ENCODE results near the gene ADCY7.

The ADCY7 gene

DNA sequence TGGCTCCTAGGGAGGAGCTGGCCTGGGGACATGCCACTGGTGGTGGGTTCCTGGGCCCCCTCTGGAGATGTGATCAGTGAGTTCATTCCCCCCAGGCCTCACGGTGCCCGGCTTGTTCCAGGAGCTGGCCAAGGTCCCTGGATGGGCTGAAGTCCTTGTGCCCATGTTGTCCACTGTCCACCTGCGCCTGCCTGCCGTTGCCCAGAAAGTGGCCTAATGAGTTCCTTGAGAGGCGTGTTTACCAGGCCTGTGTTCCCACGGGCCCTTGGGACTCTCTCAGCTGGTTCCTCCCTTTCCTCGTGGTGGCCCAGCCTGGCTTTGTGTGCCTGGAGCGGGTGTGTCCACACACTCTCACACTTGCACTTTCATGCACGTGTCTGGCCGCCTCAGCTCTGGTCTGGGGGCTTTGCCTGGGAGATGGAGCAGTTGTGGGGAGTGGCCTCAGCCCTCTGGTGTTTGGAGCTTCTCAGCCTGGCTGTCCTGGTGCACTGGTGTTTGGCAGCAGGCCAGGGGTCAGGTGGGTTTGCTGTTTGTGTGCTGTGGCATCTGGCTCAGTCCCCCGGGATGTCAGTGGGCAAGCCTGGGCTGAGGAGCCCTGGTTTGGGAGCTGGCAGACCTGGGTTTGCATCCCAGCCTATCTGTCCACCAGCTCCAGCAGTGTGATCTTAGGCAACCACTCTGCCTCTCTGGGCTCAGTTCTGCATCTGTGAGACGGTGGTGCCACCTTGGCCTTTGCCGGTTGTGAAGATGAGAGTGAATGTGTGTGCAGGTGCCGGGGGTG lies 18.0 kb downstream of the ADCY7 start:
- no peak for DNase-seq

DNA sequence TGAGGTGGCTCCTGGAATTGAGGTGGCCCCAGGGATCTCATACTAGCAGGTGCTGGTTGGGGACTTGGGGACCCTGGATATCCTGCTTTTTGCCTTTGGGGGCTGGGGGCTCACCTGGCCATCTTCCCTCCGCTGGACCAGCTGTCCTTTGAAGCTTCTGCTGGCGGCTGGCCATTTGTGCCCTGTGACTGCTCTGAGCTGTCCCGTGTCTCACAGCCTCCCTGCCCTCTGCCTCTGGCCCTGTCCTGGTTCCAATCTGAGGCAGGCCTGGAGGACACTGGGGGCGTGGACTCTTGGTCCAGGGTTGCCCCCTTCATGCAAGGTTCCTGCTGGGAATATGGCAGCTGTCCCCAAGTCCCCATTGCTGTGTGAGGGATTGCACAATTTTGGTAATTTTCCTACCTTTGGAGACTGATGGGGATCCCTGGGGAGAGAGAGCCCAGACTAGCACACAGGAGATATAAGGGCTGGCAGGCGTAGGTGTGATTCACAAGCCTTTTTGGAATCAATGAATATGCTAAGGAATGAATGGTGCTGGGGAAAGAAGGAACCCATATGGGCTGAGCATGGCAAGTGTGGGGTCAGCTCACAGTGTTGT lies 19.2 kb downstream of the ADCY7 start:
- DNase-seq = no peak

DNA sequence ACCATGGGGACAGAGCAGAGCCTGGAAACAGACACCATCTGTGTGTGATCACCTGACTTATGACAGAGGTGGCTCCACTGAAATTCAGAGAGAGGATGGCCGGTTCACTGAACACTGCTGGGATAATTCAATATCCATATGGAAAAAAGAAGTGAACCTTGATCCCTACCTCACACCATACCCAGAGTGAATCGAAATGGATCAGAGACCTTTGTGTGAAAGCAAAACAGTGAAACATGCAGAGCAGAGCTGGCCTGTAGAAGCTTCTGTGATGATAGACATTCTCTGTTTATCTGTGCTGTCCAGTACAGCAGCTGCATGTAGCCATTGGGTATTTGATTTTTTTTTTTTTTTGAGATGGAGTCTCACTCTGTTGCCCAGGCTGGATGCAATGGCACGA lies 20.3 kb downstream of the ADCY7 start:
- no peak for DNase-seq

DNA sequence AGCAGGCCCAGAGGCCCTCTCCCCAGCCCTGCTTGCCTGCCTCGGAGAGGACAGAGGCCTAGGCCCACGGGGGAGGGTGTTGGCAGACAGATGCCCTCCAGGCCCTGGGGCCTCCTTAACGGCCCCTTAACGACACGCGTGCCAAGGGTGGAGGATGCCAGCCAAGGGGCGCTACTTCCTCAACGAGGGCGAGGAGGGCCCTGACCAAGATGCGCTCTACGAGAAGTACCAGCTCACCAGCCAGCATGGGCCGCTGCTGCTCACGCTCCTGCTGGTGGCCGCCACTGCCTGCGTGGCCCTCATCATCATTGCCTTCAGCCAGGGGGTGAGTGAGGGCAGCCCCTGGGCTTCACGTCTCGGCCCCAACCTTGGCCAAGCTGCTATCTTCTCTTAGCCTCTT lies 21.7 kb downstream of the ADCY7 start:
- no peak for DNase-seq

DNA sequence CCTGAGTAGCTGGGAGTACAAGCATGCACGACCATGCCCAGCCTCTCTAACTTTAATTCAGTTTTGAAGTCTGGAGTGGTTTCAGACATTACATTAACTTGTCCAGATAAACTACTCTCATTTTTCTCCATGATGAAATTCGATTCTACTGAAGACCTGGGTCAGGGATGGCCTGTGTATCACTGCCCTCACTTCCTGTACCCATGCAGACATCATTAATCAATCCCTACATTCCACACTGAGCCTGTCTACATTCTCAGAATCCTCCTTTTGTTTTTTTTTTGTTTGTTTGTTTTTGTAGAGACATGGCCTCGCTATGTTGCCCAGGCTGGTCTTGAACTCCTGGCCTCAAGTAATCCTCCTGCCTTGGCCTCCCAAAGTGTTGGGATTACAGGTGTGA lies 22.6 kb downstream of the ADCY7 start:
- no peak for DNase-seq

DNA sequence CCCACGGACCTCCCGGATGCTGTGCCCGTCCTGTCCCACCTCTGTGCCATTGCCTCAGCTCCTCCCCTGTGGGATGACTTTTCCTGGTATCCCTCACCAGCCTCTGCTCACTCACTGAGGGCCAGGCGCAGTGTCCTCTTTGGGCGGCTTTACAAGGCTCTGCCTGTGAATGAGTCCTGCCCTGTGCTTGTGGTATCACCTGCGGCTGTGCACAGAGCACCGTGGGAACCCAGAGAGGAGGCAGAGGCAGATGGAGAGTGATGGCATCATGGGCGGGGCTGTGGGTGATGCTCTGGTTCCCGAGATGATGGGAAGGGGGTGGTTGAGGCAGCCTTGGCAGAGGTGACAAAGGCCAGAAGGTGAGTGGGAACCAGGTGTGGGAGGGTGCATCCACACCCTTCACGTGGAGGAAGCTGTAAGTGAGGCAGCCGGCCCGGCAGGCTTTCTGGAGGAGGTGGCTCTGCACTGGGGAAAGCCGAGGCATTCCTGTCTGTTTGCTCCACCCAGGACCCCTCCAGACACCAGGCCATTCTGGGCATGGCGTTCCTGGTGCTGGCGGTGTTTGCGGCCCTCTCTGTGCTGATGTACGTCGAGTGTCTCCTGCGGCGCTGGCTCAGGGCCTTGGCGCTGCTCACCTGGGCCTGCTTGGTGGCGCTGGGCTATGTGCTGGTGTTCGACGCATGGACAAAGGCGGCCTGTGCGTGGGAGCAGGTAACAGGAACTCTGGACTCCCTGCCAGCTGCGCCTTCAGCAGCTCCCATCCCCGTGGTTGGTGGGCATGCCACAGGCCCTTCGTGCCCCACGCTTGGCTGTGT lies 23.8 kb downstream of the ADCY7 start:
- DNase-seq = no peak

DNA sequence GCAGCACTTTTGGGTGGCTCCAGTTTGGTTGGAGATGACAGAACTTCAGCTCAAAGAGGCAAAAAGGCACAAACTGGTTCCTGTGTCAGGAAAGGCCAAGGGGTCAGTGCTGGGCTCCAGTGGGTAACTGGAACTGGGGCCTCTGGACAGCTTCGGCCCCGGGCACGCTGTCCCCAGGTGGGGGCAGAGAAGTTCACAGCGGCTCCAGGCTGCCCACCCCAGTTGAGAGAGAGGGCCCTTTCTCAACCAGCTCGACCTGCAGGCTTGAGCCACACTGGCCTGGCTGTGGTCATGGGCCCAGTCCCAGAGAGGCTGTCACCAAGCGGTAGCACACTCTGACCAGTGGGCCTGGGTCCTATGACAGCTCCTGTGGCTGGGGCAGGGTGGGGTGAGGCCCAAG lies 24.5 kb downstream of the ADCY7 start:
- no peak for DNase-seq

DNA sequence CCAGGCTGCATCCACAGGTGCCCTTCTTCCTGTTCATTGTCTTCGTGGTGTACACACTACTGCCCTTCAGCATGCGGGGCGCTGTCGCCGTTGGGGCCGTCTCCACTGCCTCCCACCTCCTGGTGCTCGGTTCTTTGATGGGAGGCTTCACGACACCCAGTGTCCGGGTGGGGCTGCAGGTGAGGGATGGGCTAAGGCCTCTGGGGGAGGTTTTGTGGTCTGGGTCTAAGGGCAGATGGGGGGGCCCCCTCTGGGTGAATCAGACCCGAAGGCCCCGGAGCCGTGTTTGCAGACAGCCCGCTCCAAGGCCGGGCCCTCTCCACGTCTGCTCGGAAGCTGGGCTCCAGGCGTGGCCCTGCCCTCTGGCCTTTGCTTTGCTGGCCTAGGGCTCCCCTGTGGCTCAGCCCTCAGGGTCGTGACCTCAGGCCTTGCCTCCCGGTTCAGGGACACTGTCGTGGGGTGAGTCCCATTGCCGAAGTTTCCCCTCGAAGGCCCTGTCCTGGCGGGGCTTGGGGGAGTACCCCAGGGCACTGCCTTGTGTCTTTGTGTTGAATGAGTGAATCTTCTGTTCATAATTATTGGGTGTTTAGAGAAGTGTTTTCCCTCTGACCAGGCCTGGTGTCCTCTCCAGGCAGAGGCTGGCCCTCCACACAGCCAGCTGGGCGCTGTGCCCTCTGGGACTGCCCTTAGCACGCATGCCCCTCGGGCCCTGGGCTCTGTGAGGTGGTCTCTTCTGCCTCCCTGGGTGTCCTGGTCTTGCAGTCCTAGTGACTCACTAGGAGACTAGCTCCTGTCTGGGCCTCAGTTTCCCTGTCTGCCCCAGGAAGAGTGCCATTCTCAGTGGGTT lies 25.6 kb downstream of the ADCY7 start:
- DNase-seq = no peak

DNA sequence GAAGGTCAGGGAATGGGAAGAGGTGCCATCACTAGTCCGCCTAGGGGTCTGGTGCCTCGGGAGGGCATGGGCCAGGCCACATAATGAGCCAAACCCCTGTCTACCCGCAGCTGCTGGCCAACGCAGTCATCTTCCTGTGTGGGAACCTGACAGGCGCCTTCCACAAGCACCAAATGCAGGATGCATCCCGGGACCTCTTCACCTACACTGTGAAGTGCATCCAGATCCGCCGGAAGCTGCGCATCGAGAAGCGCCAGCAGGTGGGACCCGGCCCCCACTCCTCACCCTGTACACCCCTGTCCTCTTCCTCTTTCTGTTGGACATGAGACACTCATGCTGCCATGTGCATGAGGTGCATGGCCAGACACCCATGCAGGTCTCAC lies 26.2 kb downstream of the ADCY7 start:
- no peak for DNase-seq

DNA sequence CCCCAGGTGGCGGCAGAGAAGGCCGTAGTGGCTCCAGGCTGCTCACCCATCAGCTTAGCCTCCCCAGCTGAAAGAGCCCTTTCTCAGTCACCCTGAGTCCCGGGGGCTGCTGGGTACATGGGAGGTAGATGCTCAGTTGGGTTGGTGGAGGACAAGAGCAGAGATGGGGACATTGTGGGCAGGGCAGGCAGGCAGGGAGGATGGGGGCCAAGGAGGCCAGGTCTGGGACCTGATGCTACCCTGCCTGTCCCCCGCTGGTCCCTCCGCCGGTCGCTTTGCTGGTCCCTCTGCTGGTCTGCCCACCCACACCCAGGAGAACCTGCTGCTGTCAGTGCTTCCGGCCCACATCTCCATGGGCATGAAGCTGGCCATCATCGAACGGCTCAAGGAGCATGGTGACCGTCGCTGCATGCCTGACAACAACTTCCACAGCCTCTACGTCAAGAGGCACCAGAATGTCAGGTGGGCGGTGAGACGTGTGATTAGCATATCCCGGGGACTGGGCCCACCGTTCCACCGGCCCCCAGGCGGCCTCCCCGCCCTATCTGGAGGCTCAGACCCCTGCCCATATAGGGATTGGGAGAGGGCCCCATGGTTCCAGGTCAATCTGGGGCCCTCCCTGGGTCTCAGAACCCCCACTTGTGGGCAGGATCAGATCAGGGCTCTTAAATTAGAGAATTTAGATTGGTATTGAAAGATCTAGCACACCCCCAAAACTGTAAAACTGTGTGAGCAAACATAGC lies 26.9 kb downstream of the ADCY7 start:
- DNase-seq = no peak

DNA sequence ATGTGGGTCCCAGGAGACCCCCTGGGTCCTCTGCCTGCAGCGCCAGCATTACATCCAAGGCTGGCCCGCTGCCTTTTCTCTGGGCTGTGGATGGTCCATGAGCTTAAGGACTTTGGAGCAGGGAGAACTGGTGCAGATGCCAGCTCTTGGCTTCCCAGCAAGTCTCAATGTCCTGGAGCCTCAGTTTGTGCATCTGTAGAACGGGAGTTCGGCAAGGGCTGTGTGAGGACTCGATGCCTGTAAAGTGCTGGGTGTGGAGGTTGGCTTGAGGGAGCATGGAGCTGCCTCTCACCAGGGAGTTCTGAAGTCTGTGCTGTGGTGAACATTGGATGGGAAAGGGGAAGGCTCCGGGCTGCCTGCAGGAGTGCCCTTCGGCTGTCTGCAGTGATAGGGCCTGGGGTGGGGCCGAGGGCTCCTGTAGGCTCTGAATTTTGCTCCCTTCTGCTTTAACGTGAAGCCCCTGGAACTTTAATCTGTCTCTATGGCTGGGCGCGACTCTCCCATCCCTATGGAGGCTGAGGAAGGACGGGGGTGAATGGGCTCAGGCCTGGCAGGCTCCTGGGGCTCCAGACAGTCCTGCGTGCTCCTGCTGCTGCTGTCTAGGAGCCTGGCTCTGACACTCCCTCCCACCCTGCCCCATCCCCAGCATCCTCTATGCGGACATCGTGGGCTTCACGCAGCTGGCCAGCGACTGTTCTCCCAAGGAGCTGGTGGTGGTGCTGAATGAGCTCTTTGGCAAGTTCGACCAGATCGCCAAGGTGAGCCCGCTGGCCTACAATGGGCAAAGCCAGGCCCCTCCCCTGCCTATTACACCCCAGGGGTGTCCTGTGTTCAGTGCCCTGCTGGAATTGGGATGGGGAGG lies 27.9 kb downstream of the ADCY7 start:
- DNase-seq = no peak

DNA sequence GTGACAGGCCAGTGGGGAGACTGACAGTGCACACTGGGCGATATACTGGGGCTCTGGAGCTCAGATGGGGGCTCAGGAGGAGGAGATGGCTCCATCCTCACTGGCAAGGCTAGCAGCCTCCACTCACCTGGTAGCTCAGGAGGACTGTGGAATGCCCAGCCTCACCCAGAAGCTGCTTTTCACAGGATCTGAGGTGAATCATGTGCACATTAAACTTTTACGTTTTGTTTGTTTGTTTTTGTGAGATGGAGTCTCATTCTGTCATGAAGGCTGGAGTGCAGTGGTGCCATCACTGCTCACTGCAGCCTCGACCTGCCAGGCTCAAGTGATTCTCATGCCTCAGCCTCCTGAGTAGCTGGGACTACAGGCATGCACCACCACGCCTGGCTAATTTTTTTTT lies 28.6 kb downstream of the ADCY7 start:
- no peak for DNase-seq

DNA sequence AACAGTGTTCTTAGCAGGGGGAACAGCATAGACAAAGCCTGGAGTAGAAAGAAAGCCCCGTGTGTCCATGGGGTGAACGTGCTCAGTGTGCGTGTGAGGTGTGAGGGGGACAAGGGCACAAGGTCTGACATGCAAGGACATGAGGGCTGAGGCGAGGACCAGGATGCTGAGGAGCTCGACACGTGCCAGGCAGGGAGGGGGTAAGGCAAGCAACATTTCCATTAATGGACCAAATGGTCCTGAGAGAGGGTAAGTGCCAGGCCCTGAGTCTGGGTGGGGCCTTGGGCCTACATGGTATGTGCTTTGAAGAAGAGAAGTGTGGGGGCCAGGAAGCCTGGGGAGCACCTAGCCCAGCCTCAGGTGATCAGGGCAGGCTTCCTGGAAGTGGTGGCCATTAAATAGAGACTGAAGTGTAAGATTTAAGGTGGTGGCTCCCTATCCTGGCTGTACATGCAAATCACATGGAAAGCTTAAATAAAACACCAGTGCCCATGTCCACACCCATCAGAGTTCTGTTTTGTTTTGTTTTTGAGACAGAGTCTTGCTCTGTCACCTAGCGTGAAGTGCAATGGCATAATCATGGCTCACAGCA lies 29.3 kb downstream of the ADCY7 start:
- DNase-seq = no peak

DNA sequence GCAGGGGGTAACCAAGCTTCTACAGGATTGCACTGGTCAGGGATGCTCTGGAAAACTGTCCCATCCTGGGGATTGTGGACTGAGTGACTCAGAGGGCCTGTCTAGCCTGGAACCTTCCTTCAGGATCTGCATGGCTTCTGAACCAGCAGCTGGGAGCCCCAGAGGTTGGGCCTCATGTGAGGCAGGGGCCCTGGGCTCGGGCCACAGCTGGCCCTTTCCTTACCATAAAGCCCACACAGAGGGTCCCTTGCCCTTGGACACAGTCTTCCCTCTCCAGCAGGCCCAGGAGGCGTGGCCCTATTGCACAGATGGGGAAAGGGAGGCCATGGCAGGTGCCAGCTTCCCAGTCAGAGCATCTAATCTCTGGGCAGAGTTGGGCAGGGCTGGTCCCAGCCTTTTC lies 30.5 kb downstream of the ADCY7 start:
- DNase-seq = no peak

DNA sequence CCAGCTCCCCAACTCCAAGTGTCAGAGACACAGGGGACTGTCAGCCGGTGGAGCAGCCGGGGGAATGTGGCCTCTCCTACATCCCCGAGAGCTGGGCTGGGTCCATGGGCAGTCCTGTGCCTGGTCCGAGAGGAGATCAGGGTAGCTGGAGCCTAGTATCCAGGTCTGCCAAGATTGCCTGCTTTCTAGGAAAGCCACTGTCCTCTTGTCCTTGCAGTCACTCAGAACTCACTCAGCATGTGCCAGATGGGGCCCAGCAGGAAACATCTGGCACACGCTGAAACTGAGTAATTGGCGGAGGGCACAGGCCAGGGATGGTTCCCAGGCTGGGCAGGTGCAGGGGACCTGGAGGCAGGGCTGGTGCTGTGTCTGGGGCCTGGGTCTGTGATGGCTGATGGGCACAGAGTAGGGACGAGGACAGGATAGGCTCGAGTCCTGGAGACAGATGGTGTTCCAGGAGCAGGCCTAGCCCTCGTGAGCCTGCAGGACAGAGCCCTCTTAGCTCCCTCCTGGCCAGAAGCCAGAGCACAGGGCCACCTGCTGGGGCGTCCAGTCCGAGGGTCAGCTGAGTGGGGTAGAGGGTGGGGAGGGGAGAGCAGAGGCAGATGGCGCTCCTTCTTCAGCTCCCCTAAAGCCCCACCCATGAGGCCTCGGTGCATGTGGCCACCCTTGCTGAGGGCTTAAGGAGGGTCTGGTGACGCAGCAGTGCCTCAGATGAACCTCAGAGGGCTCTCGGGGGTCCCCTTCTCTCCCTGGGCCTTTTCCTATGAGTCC lies 31.1 kb downstream of the ADCY7 start:
- DNase-seq = peak; percentile 57

DNA sequence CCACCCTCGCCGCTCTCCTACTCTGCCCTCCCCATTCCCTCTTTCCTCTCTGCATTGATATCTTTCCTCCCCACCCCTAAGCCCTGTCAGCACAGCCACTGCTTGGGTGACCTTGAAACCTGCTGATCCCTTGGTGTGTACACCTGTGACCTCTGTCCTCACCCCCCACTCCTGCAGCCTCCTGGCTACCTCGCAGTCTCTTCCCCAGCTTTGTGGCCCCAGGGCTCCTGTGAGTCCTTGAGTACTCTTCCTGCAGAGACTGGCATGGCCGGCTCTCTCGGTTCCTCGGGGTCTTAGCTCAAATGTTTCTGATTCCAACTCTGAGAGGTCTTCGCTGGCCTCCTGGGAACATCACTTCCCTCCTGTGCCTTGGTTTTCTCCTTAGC lies 31.7 kb downstream of the ADCY7 start:
- DNase-seq = no peak

DNA sequence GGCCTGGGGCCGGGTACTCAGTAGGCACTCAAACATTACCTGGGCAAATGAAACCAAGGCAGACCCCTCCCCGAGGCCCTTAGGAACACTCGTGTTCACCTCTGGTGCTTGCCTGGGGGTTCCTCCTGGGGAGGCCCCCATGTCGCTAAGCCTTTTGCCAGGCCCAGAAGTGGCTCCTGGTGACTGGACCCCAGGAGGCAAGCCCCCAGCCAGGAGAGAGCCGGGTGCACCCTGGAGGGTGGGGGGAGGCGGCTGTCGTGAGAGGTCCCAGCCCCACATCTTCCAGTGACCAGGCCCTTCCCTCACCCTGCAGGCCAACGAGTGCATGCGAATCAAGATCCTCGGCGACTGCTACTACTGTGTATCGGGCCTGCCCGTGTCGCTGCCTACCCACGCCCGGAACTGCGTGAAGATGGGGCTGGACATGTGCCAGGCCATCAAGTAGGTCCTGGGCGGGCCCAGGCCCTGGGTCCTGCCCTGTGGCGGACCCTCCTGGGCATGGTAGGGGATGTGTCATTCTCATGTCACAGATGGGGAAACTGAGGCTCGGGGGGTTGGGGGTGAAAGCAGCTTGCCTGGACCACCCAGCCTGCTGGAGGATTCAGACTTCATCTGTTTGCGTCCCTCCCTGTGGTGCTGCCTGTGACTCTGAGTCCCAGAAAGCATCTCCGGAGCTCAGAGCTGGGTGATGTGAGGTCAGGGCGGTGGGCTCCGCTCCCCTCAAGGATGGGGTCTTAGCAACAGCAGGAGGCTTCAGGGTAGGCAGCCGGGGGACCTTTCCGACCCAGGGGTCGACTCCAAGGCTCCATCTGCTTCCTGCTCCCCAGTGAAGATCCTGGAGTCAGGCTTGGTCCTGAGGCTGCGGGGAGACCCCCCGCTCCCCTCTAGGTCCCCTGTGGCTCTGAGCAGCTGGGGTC lies 32.5 kb downstream of the ADCY7 start:
- DNase-seq = no peak

DNA sequence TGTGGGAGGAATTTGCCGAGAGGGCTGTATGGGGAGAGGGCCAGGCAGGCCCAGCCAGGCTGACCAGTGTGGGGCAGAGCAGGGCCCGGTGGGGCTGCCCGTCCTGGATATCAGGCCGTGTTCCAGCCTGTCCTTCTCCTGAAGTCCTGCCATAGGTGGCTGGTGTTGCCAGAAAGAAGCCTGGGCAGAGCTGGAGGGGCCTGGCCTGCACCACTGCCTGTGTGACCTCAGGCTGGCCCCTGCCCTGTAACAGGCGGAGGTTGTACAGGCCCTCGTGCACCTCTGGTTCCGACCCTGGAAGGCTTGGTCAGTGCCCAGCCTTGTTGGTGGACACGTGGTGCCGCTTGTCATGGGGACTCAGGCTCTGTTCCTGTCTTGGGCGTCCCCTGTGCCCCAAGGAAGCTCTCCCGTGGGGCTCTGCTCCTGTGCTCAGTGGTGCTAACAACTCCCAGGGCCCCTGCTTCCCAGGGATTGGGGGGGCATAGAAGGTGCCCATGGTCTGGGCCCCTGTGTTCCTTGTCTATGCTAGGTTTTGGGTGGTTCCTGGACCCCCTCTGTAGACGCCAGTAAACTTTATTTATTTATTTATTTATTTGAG lies 33.3 kb downstream of the ADCY7 start:
- DNase-seq = no peak
